ENCODE measurements around the gene CAMK1D.

The CAMK1D gene

GRCh38 chr10:12649012-12649584 lies 299.8 kb downstream of the CAMK1D start:
- Mint-ChIP-seq H3K27ac (peak overlapping the region in 1 of 2 donors; percentile 88), H3K4me3 (no peak overlapping the region), H3K4me1 (peaks cover 15% of the 10 kb centered on the region), H3K27me3 (no peaks in the 10 kb centered on the region), H3K9me3 (peaks cover 0 to 6% of the 10 kb centered on the region in 2 donors)
- DNase-seq (no peak), ATAC-seq (no peak)

DNA sequence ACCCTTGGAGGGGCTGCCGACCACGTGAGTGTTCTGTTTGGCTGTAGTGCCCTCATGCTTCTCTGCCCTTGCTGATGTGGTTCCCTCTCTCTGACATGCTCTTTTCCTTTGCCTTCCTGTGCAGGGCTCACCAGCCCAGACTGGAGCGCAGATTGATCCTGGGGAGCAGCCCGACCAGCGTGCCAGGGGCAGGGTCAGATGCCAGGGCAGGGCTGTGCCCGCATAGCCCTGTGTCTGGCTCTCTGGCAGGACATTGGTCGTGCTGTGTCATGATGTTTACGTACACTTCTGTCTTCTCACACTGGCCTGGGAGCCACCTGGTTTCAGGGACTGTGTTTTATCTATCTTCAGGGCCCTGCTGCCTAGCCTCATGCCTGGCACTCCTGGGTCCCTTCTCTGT lies 300.8 kb downstream of the CAMK1D start:
- Mint-ChIP-seq H3K9me3 (peaks cover 4 to 6% of the 10 kb centered on the region in 2 donors), H3K27ac (peak overlapping the region in 1 of 2 donors; percentile 69), H3K4me1 (peaks cover 5% of the 10 kb centered on the region), H3K27me3 (no peaks in the 10 kb centered on the region), H3K4me3 (no peak overlapping the region)
- DNase-seq (no peak), ATAC-seq (no peak)

- ATAC-seq, result no peak
- DNase-seq, result no peak
- Mint-ChIP-seq H3K4me1 (peaks cover 3% of the 10 kb centered on the region), H3K9me3 (peaks cover 4 to 6% of the 10 kb centered on the region in 2 donors), H3K27me3 (no peaks in the 10 kb centered on the region), H3K27ac (peak overlapping the region in 1 of 2 donors; percentile 36), H3K4me3 (no peak overlapping the region)
These were observed 301.4 kb downstream of the CAMK1D start for GRCh38 chr10:12650538-12651298.

DNA sequence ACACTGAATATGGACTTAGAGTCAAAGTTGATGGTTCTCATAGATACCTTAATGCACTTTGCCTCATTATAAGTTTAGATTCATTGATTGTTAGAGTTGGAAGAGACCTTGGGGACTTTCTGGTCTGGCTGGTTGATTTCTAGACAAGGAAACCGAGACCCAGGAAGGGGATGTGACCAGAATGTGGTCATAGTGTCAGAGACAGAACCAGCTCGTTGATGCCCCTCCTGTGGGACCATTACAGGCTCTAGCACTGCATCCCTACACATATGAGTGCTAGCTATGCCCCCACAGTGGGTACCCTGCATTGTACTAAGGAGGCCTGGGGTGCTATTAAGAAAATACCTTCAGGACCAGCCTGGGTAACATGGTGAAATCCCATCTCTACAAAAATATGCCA lies 306.6 kb downstream of the CAMK1D start:
- H3K27me3 Mint-ChIP-seq, result no peaks in the 10 kb centered on the region
- H3K9me3 Mint-ChIP-seq, result peaks cover 4 to 6% of the 10 kb centered on the region in 2 donors
- ATAC-seq (peak; percentile 66), DNase-seq (no peak)
- no peak overlapping the region for H3K27ac Mint-ChIP-seq
- peaks cover 17% of the 10 kb centered on the region for H3K4me1 Mint-ChIP-seq
- H3K4me3 Mint-ChIP-seq, result peak overlapping the region in 1 of 2 donors; percentile 10

DNA sequence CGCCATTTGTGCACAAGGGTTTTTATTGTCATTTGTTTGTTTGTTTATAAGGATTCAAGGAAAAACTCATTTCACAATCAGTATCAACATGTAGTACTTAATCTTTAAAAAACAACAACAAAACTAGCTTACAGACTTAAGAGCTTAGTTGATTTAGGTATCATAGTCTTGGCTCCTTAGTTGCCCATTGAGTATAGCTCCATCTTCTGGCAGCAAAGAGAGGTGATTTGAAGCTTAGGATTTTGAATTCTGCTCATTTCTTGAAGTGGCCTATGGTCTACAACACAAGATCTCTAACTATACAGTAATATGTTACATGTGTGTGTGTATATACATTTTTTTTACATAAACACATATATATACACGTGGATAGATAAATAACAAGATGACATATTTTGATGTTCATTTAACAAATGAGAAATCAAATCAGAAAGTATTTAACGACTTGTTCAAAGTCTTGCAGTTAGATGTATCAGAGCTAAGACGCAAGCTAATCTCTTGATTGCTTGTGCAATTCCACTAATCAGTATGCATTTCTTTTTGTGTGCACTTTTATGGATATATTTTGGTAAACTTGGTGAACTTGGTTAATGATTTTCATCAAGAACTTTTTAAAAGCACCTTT lies 307.3 kb downstream of the CAMK1D start:
- DNase-seq (no peak), ATAC-seq (peak; percentile 74)
- Mint-ChIP-seq H3K4me3 (no peak overlapping the region), H3K4me1 (peaks cover 17% of the 10 kb centered on the region), H3K27me3 (no peaks in the 10 kb centered on the region), H3K9me3 (peaks cover 4 to 6% of the 10 kb centered on the region in 2 donors), H3K27ac (no peak overlapping the region)

- ATAC-seq (no peak), DNase-seq (no peak)
- H3K27me3 Mint-ChIP-seq, result no peaks in the 10 kb centered on the region
- no peak overlapping the region for H3K4me3 Mint-ChIP-seq
- H3K27ac Mint-ChIP-seq, result no peak overlapping the region
- peaks cover 4 to 6% of the 10 kb centered on the region in 2 donors for H3K9me3 Mint-ChIP-seq
- peaks cover 17% of the 10 kb centered on the region for H3K4me1 Mint-ChIP-seq
These were observed 308.1 kb downstream of the CAMK1D start for GRCh38 chr10:12657489-12657888.

- peaks cover 17% of the 10 kb centered on the region for H3K4me1 Mint-ChIP-seq
- no peak overlapping the region for H3K4me3 Mint-ChIP-seq
- peaks cover 4 to 5% of the 10 kb centered on the region in 2 donors for H3K9me3 Mint-ChIP-seq
- H3K27ac Mint-ChIP-seq, result peak overlapping the region in 1 of 2 donors; percentile 57
- no peak for ATAC-seq
- DNase-seq, result no peak
- H3K27me3 Mint-ChIP-seq, result no peaks in the 10 kb centered on the region
These were observed 309.2 kb downstream of the CAMK1D start for GRCh38 chr10:12658526-12658925.

- Mint-ChIP-seq H3K27ac (no peak overlapping the region), H3K4me1 (peaks cover 17% of the 10 kb centered on the region), H3K4me3 (no peak overlapping the region), H3K27me3 (no peaks in the 10 kb centered on the region), H3K9me3 (peaks cover 0 to 4% of the 10 kb centered on the region in 2 donors)
- ATAC-seq (no peak), DNase-seq (no peak)
These were observed 310.4 kb downstream of the CAMK1D start for GRCh38 chr10:12659706-12660105.

GRCh38 chr10:12660812-12661211 lies 311.5 kb downstream of the CAMK1D start:
- Mint-ChIP-seq H3K4me3 (no peak overlapping the region), H3K27ac (no peak overlapping the region), H3K4me1 (peaks cover 13% of the 10 kb centered on the region), H3K27me3 (no peaks in the 10 kb centered on the region), H3K9me3 (no peaks in the 10 kb centered on the region)
- DNase-seq, result no peak
- no peak for ATAC-seq

GRCh38 chr10:12661671-12662070 lies 312.3 kb downstream of the CAMK1D start:
- no peak overlapping the region for H3K4me3 Mint-ChIP-seq
- ATAC-seq (no peak), DNase-seq (no peak)
- H3K4me1 Mint-ChIP-seq, result peaks cover 8% of the 10 kb centered on the region
- no peaks in the 10 kb centered on the region for H3K27me3 Mint-ChIP-seq
- H3K27ac Mint-ChIP-seq, result no peak overlapping the region
- no peaks in the 10 kb centered on the region for H3K9me3 Mint-ChIP-seq

DNA sequence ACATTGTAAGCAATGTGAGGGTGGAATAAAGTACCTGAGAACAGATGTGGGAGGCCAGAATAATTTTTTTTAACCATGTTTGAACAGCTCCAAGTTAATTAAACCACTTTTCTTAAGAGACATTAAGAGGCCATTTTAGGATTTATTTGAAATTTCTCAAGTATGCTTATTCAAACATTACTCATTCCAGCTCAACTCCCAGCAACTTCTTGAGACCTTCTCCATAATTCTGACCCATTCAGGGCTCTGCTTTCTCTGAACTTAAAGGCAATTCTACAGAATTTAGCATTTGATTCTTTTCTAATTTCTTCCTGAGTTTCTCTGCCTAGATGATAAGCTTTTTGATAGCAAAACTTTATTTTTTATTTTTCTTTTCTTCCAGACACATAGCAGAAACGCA lies 314.5 kb downstream of the CAMK1D start:
- DNase-seq (no peak), ATAC-seq (no peak)
- H3K9me3 Mint-ChIP-seq, result no peaks in the 10 kb centered on the region
- no peaks in the 10 kb centered on the region for H3K27me3 Mint-ChIP-seq
- peaks cover 8% of the 10 kb centered on the region for H3K4me1 Mint-ChIP-seq
- H3K4me3 Mint-ChIP-seq, result no peak overlapping the region
- peak overlapping the region in 1 of 2 donors; percentile 69 for H3K27ac Mint-ChIP-seq

GRCh38 chr10:12665501-12665900 lies 316.2 kb downstream of the CAMK1D start:
- DNase-seq, result no peak
- Mint-ChIP-seq H3K27ac (no peak overlapping the region), H3K4me1 (no peaks in the 10 kb centered on the region), H3K9me3 (no peaks in the 10 kb centered on the region), H3K4me3 (no peak overlapping the region), H3K27me3 (no peaks in the 10 kb centered on the region)
- no peak for ATAC-seq

DNA sequence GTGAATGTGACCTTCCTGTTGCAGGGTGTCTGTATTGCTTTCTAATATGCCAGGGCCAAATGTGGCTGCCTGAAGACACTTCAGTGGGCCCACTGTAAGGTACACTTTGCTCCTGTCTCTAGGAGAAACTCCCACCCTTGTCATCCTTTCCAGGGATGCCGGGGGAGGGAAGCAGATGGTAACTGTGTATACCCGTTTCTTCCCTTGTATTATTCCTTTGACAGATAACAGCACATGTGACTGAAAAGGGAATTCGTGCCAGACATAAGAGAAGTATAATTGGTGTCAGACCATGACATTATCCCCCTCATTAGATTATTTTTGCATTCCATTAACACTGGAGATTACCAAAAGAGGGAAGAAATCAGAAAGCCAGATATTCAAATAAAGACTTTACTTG lies 317.7 kb downstream of the CAMK1D start:
- Mint-ChIP-seq H3K9me3 (no peaks in the 10 kb centered on the region), H3K4me1 (no peaks in the 10 kb centered on the region), H3K4me3 (no peak overlapping the region), H3K27me3 (no peaks in the 10 kb centered on the region), H3K27ac (no peak overlapping the region)
- ATAC-seq (no peak), DNase-seq (no peak)

- Mint-ChIP-seq H3K27ac (no peak overlapping the region), H3K9me3 (no peaks in the 10 kb centered on the region), H3K4me3 (no peak overlapping the region), H3K4me1 (no peaks in the 10 kb centered on the region), H3K27me3 (no peaks in the 10 kb centered on the region)
- ATAC-seq, result no peak
- DNase-seq, result no peak
These were observed 319.3 kb downstream of the CAMK1D start for GRCh38 chr10:12668634-12669033.

- no peak overlapping the region for H3K4me3 Mint-ChIP-seq
These were observed 320.7 kb downstream of the CAMK1D start for GRCh38 chr10:12670004-12670403.

DNA sequence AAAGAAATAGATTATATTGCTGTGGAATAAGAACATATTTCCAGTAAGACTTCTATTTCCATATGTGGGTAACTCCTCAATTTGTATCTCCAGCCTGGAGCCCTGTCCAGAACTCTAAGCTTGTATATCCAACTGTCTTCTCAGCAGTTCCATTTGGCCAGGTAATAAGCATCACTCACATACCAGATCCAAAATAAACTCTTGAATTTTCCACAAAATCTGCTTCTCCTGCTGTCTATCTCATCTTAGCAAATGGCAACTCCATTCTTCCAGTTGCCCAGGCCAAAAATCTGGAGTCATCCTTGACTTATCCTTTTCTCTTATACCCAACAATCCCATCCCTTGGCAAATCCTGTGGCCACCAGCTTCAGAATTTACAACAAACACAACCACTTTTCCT lies 325.8 kb downstream of the CAMK1D start:
- no peak overlapping the region for H3K4me3 Mint-ChIP-seq
- H3K27me3 Mint-ChIP-seq, result no peaks in the 10 kb centered on the region
- H3K9me3 Mint-ChIP-seq, result no peaks in the 10 kb centered on the region

More at GRCh38 chr10:12670004-12670403, 320.7 kb downstream of the CAMK1D start:
- H3K27me3 Mint-ChIP-seq, result no peaks in the 10 kb centered on the region
- no peak overlapping the region for H3K27ac Mint-ChIP-seq
- no peaks in the 10 kb centered on the region for H3K9me3 Mint-ChIP-seq
- ATAC-seq (no peak), DNase-seq (no peak)
- no peaks in the 10 kb centered on the region for H3K4me1 Mint-ChIP-seq

More for the DNA sequence above, 325.8 kb downstream of the CAMK1D start:
- peaks cover 5% of the 10 kb centered on the region for H3K4me1 Mint-ChIP-seq
- ATAC-seq (no peak), DNase-seq (no peak)
- H3K27ac Mint-ChIP-seq, result peak overlapping the region in 1 of 2 donors; percentile 69
